ENCODE data around the gene SPSB3.

Gene SPSB3

DNA sequence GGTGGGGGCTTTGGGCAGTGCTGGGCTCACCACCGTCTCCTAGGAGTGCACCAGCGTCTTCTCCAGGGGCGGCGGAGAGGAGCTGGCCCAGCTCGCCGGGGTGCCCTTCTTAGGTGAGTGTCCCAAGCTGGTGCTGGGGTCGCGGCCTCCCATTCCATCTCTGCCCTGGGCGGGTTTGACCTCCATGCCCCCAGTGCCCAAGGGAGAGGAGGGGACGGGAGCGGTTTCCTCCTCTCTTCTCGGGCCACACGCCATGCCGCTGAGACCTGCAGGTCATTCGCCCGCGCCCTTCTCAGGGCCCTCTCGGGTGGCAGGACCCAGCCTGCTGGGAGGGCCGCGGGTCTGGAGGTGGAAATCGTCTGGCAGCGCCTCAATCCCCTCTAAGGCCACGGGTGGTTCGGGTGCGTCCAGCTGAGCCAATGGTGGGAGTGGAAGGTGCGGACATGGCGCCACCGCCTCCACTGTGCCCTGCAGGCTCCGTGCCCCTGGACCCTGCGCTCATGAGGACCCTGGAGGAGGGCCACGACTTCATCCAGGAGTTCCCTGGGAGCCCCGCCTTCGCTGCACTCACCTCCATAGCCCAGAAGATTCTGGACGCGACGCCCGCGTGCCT, 5.8 kb upstream of the SPSB3 start:
- no peak for DNase-seq

DNA sequence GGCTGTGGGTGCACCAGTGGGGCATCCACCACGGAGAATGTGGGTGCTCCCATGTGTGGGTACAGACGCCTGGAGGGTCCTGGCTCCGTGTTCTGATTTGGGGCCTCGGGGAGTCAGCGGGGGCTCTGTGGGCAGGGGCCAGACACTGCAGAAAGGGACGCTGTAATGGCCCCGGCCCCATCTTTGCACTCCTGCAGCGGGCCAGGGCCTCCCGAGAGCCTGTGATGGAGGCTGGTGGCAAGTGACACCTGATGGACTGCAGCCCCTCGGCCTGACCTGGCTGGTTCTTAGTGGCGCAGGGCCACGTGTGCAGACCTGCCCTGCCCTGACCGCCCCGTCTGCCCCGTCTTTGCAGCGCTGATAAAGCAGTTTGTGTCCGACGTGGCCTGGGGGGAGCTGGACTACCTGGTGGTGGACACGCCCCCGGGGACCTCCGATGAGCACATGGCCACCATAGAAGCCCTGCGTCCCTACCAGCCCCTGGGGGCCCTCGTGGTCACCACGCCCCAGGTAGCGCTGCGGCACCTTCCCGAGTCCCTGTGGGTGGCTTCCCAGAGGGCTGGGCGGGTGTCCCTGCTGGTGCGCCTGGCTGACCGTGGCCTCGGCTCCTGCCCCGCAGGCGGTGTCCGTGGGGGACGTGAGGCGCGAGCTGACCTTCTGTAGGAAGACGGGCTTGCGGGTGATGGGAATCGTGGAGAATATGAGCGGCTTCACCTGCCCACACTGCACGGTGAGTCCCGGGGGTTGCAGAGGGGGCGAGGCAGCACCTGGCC, 5.1 kb upstream of the SPSB3 start:
- no peak for DNase-seq

DNA sequence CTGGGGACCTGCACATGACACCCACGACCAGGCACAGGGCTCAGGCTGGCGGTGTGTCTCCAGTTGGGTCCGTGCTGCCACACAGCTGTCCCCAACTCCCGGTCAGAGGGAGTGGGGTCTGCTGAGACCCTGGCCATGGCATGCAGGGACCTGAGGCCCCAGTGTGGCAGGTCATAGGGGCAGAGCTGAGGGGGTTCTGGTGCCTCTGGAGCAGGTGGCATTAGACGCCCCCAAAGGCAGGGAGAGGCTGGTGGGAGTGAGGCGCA, 4.6 kb upstream of the SPSB3 start:
- DNase-seq, result no peak

DNA sequence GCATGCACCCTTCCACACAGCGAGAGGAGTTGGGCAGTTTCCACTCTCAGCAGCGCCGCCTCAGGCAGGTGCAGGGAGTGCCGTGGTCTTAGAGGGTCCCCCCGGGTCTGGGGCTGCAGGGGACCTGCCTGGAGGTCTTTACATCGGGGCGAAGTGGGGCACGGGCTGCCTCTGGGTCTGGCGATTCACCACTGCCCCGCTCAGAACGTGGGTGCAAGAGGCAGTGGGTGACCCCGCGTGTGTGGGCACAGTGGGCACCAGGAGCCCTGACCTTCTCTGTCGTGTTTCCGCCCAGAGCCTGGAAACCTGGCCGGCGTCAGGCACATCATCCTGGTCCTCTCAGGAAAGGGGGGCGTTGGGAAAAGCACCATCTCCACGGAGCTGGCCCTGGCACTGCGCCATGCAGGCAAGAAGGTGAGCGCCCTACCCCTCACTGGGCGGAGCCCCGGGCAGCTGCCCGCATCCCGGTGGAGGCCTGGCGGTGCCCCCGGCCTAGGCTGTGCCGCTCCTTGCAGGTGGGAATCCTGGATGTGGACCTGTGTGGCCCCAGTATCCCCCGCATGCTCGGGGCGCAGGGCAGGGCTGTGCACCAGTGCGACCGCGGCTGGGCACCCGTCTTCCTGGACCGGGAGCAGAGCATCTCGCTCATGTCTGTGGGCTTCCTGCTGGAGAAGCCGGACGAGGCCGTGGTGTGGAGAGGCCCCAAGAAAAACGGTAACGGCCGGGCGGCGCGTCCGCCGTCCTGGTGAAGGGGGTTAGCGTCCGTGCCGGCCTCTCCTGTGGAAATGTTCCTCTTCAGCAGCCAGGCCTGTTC, 4.1 kb upstream of the SPSB3 start:
- DNase-seq, result no peak

DNA sequence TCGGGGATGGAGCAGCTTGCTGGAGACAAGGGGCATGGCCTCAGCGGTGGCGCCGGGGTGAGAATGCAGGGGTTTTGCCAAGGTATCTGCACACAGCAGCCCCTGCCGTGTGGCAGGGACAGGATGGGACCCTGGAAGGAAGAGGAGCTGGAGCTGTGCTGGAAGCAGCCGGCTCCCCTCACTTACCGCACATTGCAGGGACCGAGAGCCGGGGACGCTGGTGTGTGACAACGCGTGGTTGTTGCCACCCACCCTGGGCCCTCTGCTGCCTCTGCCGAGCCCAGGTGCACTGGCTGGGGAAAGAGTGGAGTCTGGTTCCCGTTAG, 3.4 kb upstream of the SPSB3 start:
- DNase-seq, result no peak

DNA sequence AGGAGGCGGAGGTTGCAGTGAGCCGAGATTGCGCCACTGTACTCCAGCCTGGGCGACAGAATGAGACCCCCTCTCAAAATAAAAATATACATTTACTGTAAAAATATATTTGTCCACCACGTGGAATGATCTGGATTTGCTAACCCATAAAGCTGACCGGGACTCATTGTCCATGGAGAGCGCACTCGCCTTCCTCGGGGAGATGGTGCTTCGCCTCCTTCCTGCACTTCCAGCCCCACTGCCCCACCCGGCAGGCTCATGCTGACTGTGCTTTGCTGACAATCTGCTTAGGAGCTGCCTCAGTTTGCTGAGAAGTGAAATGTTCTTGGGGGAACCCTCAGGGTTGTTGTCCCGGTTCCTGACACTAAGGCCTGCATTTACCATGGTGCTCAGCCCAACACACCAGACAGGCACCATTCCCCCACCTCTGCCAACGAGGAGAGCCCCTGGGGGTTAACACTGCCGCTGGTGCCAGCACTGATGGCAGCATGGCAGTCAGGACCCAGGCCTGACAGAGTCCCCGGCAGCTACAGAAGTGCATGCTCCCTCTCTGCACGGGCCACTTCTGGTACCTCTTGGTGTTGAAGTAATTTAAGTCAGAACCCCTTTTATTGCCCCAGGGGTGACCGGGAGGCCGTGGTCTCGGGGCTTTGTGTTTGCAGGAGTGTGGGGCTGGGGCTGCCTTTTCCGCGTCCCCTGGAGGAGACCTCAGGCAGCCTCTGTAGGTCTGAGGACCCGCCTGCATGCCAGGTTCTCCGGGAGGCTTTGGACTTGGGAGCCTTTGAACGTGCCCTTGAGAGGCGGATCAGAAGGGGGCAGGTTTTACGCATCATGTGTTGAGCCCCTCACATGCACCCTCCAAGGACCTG, 2.8 kb upstream of the SPSB3 start:
- DNase-seq, result no peak

DNA sequence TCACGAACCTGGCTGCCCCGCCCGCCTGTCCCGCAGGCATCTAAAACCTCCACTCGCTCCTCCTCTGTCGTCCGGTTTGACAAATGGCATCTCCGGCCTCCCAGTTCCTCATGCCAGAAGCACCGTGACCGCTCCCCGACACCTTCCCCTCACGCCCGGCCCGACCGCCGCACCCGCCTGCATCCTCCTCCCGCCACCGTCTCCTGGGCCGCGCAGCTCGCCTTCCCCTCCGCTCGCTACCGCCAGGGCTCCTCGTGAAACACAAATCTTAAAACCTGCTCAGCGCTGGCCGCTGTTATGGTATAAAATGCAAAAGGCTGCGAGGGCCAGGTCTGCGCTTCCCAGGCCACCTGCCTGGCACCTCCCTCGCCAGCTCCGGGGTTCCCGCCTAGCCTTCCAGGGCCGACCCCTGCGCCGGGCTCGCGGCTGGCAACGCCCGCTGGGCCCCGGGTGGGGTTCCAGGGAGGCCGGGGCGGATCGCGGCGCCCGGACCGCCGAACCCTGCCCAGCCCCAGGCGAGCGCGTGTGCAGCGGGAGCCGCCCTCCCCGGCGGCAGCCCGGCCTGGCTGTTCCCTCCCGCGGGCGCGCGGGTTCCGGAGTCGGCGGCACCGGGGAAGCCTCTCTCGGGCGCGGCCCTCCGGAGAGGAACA, 488 bp downstream of the SPSB3 start:
- no peak for DNase-seq

DNA sequence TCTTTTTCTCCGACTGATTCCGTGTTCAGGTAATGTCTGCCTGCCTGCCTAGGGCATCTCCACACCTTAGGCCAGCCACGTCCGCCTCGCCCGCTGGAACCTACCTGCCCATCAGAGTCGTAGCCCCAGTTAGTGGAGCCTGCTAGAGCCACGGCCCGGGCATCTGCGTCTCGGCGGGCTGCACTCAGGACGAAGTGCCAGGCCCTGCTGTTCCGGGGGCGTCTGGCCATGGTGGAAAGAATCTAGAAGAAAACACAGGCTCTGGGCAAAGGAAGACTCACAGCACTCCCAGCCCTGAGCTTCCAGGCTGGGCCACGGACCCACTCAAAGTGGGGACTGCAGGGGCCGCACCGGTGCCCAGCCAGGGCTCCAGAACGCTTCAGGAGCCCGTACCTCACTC, 1.1 kb downstream of the SPSB3 start:
- no peak for DNase-seq

DNA sequence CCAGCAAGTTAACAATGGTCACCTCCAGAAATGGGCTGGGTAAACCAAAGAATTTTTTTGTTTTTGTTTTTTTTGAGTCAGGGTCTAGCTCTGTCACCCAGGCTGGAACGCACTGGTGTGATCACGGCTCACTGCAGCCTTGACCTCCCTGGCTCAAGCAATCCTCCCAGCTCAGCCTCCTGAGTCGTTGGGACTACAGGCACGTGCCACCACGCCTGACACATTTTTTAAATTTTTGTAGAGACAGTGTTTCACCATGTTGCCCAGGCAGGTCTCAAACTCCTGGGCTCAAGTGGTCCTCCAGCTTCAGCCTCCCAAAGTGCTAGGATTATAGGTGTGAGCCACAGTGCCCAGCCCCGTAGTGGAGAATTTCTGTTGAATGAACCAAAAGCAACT, 1.7 kb downstream of the SPSB3 start:
- DNase-seq, result no peak

DNA sequence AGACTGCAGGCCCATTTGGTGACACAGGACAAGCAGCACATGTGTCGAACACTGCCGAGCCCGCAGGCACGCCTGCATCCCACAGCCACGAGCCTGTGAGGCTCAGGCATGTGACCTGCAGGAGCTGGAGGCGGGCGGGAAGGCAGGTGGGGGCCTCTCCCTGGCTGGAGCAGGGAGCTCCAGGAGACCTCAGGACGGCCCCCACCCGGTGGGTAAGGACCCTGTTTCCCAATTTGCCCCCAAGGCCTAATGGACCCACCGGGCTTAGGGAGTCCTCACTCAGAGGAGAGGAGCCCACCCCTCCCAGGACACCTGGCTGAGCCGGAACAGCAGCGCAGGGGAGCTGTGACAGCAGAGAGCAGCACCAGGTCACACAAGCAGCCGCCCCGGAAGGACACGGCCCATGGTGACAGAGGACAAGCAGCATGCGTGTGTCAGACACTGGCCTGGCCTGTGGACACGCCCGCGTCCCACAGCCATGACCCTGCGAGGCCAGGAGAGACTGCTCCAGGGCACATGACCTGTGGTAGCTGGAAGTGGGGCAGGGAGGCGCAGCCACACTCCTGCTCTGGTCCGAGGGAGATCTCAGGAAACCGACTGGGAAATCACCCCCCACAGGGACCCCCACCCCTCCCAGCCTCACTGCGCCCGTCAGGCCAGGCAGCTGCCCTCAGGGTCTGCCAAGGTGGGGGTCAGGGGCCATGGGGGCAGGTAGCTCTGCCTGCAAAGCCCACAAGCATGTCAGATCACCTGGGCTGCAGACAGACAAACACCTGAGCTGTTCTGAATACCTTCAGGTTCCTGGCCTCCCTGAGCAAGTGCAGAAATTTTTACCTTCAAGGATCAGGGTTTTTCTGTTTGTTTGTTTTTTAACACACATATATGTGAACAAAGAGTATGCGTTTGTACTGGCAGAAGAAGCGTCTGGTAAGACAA, 2.4 kb downstream of the SPSB3 start:
- no peak for DNase-seq

DNA sequence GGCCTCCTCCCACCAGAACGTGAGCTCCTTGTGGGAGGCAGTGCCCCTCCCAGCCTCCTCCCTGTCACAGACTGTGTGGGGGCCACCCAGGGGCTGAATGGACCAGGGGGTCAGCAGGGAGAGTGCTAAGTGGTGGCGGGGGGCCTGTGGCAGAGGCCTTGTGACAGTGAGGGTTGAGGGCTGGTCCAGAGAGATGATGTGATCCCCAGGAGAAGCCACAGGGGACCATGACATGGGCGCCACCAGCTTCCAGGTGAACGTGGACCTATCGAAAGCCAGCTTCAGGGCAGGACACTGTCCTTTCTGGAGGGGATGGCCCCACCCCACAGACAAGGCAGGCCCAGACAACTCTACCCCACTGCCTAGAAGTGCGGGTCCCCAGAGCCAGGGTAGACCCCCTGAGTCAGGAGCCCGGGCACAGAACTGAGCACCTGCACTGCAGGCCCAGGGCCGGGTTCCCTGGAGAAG, 3.1 kb downstream of the SPSB3 start:
- DNase-seq, result no peak

DNA sequence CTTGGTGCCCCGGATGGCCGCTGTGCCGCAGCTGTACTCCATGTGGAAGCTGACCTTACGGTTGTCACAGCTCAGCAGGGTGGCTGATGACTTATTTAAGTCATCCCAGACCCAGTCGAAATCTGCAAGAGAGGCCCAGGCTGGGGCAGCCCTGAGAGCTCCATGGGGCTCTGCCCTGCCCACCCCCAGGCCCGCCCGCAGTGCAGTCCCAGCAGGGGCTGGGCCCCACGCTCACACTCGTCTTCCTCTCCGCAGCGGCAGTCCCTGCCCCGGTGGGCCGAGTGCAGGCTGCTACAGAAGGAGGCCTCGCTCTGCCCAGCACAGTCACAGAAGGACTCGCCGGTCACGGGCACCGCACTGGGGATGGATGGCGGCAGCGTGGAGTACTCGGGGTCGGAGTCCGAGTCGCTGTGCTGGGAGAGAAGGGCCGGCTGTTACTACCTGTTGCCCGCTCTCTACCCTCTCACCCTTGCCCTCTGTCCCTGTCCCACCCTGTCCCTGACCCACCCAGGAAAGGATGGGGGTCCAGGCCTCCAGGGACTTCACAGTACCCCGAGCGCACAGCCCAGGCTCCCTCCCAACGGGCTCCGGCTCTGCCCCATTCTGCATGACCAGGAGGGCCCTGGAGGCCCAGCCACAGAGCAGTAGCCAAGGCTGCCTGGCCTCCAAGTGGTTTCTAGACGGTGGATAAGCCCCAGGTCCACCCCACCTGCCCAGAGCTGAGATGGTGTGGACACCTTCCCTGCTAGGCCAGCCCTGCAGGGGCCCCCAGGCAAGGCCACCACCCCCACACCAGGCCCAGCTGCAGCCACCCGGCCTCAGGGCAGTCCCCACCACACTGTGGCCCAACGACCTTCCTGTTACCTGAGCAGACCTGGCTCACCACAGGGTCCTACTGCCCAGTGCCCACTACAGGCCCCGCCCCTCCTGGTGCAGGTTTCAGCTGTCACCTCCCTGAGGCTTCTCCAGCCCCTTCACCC, 3.9 kb downstream of the SPSB3 start:
- DNase-seq, result no peak

DNA sequence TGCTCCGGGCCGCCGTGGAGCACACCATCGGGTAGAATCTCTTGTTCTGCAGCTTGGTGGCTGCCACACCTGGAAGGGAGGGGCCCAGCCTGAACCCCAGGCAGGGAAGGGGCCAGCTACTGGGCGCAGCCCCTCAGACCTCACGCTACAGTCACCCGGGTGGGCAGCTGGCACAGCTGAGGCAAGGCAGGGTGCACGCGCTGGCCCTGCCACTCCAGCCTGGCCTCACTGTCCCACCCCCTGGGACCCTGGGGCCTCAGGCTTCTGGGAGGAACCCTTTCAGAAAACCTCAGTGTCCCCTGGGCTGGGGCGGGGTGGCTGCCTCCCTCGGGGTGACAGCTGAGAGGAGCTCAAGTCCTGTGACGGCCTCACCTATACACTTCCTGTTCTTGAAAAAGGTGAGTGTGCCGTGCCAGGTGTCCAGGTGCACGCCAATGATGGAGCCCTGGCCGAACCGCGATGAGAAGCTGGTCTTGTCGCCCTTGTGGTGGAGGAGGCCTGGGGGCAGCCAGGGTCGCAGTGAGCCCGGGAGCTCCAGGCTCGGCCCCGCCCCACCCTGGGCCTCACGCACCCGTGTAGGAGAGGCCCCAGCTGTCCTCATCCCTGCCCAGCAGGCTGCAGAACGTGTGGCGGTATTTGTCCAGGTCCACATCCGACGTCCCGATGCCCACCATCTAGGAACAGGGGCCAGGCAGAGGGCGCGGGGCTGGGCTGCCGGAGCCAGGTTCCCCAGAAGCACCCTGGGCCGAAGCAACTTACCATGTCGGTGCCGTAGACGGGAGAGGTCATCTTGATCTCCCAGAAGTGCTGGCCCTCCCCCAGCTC, 4.8 kb downstream of the SPSB3 start:
- DNase-seq, result no peak

DNA sequence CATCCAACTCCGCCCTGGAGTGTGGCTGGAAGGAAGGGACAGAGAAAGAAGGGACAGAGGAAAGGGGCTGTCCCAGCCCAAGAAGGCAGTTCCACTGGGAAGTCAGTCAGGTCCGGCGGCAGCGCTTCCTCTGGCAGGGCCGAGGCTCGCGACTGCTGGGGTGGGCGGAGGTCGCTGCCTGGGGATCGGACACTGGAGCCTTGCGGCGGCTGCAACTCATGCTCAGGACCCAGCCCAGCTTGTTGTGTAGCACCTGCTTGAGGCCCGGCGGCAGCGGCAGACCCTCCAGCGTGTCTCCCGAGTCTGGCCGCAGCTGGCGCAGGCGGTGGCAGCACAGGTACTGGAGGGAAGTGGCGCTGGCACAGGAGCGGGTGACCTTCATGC, 5.4 kb downstream of the SPSB3 start:
- no peak for DNase-seq

DNA sequence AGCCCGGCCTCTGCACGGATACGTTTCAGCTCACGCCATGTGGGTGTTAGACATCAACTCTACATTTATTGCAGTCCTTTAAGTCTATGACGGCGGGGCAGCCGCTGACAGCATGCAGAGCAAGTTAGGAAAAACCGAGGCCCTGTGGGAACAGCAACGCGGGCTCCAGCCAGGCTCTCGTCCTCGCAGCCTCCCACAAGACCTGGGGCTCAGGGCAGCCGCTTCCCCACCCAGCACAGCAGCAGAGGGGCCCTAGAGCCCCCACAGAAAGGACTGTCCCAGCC, 5.8 kb downstream of the SPSB3 start:
- no peak for DNase-seq

DNA sequence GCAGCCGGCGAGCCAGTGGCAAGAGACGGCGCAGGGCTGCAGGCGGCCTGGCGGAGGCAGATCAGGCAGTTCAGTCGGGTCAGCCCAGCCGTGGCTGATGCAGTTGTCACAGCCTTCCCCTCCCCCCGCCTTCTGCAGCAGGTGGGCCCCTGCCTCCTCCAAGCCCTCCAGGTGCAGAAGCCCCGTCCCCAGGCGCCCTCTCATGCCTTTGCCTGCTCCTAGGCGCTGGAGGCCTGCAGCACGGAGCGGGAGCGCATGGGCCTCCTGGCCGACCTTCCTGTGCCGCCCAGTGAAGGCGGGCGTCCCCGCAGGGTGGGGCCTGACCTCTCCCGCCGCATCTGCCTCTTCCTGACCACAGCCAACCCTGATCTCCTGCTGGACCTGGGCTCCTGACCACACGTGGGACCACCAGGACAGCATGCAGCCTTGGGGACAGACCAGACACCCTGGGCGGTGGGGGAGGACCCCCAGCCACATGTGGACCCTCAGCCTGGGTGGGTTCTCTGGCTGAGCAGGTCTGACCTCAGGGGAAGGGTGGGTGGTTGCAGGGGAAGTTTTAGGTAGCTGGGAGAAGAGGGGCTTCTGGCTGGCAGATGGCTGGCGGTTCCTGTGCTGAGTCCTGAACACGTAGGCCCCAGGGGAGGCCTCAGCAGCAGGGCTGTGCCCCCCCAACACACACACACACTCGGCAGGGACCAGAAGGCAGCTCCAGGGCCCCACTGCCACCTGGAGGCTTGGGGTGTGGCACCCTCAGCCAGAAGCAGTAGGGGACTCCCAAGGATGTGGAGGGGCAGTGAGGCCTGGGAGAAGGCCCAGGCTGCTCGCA, 6.3 kb downstream of the SPSB3 start:
- no peak for DNase-seq

DNA sequence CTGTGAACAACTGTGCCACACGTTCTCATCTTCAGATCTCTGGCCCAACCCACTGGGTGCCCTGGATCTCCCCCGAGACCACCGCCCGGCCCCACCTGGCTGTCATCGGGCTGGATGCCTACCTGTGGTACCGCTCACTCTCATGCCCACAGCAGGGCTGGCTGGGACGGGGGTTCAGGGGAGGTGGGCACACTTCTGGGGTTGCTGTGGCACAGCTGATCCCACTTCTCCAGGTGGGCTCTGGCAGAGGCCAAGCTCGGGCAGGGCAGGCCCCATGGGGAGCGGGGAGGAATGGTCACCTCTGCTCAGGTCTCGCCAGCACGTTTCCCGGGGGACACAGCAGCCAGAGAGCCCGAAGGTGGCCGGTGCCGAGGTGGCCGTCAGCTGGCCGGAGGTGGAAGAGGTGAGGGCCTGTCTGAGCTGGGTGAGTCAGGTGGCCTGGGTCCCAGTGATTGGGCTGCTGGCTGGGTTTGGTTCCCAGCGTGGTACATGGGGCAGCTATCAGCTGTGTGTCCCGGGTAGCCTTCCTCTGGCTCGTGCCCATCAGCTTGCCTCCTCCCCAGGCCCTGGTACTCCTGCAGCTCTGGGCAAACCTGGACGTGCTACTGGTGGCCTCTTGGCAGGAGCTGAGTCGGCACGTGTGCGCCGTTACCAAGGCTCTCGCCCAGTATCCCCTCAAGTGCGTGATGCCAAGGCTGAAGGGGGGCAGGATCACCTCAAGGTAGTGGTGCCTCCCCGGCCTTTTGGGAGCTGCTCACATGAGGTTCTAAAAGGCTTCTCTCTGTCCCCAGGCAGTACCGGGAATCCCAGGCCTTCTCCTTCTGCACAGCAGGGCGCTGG, 7.1 kb downstream of the SPSB3 start:
- DNase-seq, result no peak

DNA sequence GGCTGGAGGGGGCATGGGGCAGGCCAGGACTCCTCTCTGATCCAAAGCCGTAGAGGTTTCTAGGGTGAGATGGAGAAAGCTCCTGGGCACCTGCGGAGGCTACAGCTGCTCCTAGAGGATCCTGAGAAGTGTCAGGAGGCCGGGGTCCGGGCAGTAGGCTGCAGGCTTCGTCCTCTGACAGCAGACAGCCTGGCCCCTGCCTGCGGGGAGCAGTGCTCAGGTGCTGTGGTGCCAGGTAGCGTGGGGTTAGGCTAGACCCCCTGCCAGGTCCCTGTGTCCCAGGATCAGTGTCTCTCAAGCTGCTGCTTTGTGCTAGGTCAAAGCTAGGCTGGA, 8.0 kb downstream of the SPSB3 start:
- no peak for DNase-seq

All from NCI-H526 treated with DMSO at 0.1 percent for 48 hours (cell line).